CD4-positive, alpha-beta memory T cell (primary cell): ENCODE measurements around the gene IST1. TPM values are rescaled to one million over a fixed set of nuclear protein-coding genes. Genes with fewer than 3 reads are reported as not detected.

Source experiments
- CTCF ChIA-PET: fragments of 350-600 bp; sonication (Branson Sonifier 250); formaldehyde crosslinking; loops from one replicate; lab custom pipeline; 2021; ENCODE audit warnings: inconsistent platforms; ENCODE audit not compliant: partially characterized antibody; lab: Charles Lee
- POLR2A ChIA-PET: fragments of 350-600 bp; sonication (Branson Sonifier 250); formaldehyde crosslinking; loops from one replicate; lab custom pipeline; 2021; ENCODE audit not compliant: partially characterized antibody; lab: Charles Lee
- DNase-seq, 5 donors: peaks; one replicate each; pipeline versions ENCODE4 v3.0.0 to v3.0.0-alpha.2; 2020 to 2022; ENCODE audit warnings: mixed read lengths in 1 of 5
- H3K27ac ChIP-seq: one replicate; pipeline ENCODE4 v1.7.0; 2013; ENCODE audit warnings: low read depth, low read length
- H3K27me3 ChIP-seq: 2 replicates; pipeline ENCODE4 v1.7.0; 2013; ENCODE audit warnings: mild to moderate bottlenecking, low read length, moderate library complexity; ENCODE audit not compliant: insufficient read depth
- H3K36me3 ChIP-seq: 2 replicates; pipeline ENCODE4 v1.7.0; 2013; ENCODE audit warnings: mild to moderate bottlenecking, low read length, moderate library complexity; ENCODE audit not compliant: insufficient read depth
- H3K4me1 ChIP-seq: 2 replicates; pipeline ENCODE4 v1.7.0; 2013; ENCODE audit warnings: mild to moderate bottlenecking, low read length, moderate library complexity; ENCODE audit not compliant: insufficient read depth
- H3K4me3 ChIP-seq, 2 donors: one replicate each; pipeline ENCODE4 v1.7.0; 2013; ENCODE audit warnings: low read length in 2 of 2, mild to moderate bottlenecking in 1 of 2
- H3K9me3 ChIP-seq, 2 donors: one replicate each; pipeline ENCODE4 v1.7.0; 2013; ENCODE audit warnings: low read length in 2 of 2, control low read depth in 1 of 2; ENCODE audit not compliant: control insufficient read depth in 1 of 2
- H3K27ac Mint-ChIP-seq, 7 donors: one replicate each; pipeline ENCODE4 v1.8.0; 2020 to 2021; ENCODE audit warnings: mixed read lengths in 7 of 7, mild to moderate bottlenecking in 6 of 7, inconsistent platforms in 3 of 7, moderate library complexity in 3 of 7
- H3K27me3 Mint-ChIP-seq, 2 donors: one replicate each; pipeline ENCODE4 v1.8.0; 2020 to 2021; ENCODE audit warnings: mixed read lengths in 2 of 2
- H3K36me3 Mint-ChIP-seq, 2 donors: one replicate each; pipeline ENCODE4 v1.8.0; 2020 to 2021; ENCODE audit warnings: mixed read lengths in 2 of 2, inconsistent platforms in 1 of 2, mild to moderate bottlenecking in 1 of 2
- H3K4me1 Mint-ChIP-seq, 4 donors: one replicate each; pipeline ENCODE4 v1.8.0; 2020 to 2021; ENCODE audit warnings: mixed read lengths in 4 of 4, mild to moderate bottlenecking in 1 of 4
- H3K4me3 Mint-ChIP-seq, 8 donors: one replicate each; pipeline ENCODE4 v1.8.0; 2020 to 2021; ENCODE audit warnings: mixed read lengths in 8 of 8, mild to moderate bottlenecking in 7 of 8, moderate library complexity in 6 of 8, inconsistent platforms in 3 of 8
- H3K9me3 Mint-ChIP-seq, 8 donors: one replicate each; pipeline ENCODE4 v1.8.0; 2020 to 2021; ENCODE audit warnings: mixed read lengths in 8 of 8, mild to moderate bottlenecking in 5 of 8, inconsistent platforms in 3 of 8, moderate library complexity in 1 of 8
- intact Hi-C: fragments of 100-400 bp; cut with micrococcal nuclease; formaldehyde crosslinking; loops from one replicate; pipeline ENCODE4 v1.15.1; 2023
- polyA plus RNA-seq, 2 donors: library from polyadenylated mRNA; unstranded; fragments of 300-500 nt; fragmentation: Illumina TruSeq; gene quantifications; one replicate each; pipeline ENCODE4 v1.2.3, GENCODE V29; 2021
- total RNA-seq, 2 experiments: library from RNA; stranded (reverse); gene quantifications; one replicate each; pipeline ENCODE4 v1.2.3, GENCODE V29; 2021

IST1 gene
- total and polyA plus RNA-seq, 4 experiments from 2014 or later, result 180 to 287 (median 231) TPM

DNA sequence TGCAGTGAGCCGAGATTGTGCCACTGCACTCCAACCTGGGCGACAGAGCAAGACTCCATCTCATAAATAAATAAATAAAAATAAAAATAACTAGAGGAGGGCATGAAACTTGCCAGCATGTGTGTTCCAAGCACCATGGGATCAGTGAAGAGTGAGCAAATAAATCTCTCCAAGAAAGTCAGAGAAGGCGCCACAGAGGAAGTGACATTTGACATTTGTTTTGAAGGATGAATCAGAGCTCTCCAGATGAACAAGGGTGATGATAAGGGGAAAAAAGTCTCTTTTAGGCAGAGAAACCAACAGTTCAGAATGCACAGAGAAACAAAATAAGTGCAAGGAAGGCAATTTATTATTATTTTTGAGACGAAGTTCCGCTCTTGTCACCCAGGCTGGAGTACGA, 50.3 kb downstream of the IST1 start:
- H3K4me3 Mint-ChIP-seq, result no peak overlapping the region
- POLR2A ChIA-PET, result no interaction called here
- intact Hi-C loops, result no loop called here

DNA sequence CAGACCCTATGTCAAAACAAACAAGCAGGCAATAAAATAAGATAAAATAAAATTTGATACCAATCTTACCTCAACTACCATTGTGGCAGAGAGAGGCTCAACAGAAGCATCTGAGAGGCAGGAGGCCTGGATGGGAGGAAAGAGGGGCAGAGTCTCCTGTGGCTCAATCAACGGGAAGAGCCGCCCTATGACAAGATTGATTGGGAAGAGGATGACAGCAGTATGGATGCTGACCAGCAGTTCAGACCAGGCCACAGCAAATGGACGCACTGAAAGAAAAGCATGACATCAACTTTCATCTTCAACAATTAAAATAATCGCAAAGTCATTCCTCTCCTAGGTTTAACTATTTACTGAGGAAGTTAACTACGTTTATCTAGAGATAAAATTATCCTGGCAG, 57.5 kb downstream of the IST1 start:
- Mint-ChIP-seq H3K27ac (no peak overlapping the region), H3K9me3 (no peaks in the 10 kb centered on the region), H3K4me3 (no peak overlapping the region), H3K4me1 (peaks cover 0 to 6% (median 4%) of the 10 kb centered on the region in 4 donors), H3K27me3 (peaks cover 0 to 2% of the 10 kb centered on the region in 2 donors), H3K36me3 (no peaks in the 10 kb centered on the region)
- DNase-seq, result no peak
- POLR2A ChIA-PET, result no interaction called here
- CTCF ChIA-PET, result interaction anchor here (2.5 kb wide), 1 partner anchor 8 kb away, joined by 7 read pairs; no protein-coding TSS in a partner anchor
- Histone ChIP-seq H3K27ac (no peak overlapping the region), H3K4me3 (no peak overlapping the region), H3K36me3 (no peaks in the 10 kb centered on the region), H3K27me3 (no peaks in the 10 kb centered on the region), H3K4me1 (peaks cover 7% of the 10 kb centered on the region), H3K9me3 (no peaks in the 10 kb centered on the region)
- intact Hi-C loops, result no loop called here

More for the DNA sequence above, 50.3 kb downstream of the IST1 start:
- H3K4me1 ChIP-seq, result no peaks in the 10 kb centered on the region
- H3K36me3 Mint-ChIP-seq, result no peaks in the 10 kb centered on the region
- CTCF ChIA-PET, result no interaction called here
- peaks cover 0 to 3% (median under 1%) of the 10 kb centered on the region in 4 donors for H3K4me1 Mint-ChIP-seq
- no peaks in the 10 kb centered on the region for H3K9me3 ChIP-seq
- H3K36me3 ChIP-seq, result no peaks in the 10 kb centered on the region
- peak overlapping the region in 1 of 7 donors; percentile 14 for H3K27ac Mint-ChIP-seq
- H3K27ac ChIP-seq, result no peak overlapping the region
- H3K9me3 Mint-ChIP-seq, result no peaks in the 10 kb centered on the region
- no peaks in the 10 kb centered on the region for H3K27me3 ChIP-seq
- no peak for DNase-seq
- H3K4me3 ChIP-seq, result no peak overlapping the region
- peaks cover 2 to 11% of the 10 kb centered on the region in 2 donors for H3K27me3 Mint-ChIP-seq

DNA sequence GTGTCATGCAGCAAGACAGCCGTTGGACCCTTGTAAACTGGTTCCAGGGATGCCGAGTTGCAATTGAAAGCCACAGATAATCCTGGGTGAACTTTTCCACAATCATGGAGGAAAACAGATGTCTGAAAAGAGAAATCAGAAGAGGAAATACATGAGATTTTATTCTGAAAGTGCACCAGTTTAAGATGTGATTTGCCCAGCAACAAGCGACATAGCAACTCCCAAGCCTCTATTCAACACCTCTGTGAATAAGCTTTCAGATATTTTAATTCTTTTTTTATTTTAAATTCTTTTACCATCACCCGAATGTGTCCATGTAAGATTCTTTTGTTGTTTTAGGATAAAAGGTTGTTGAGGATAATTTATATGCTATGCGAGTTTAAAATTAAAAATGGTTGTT, 58.8 kb downstream of the IST1 start:
- Histone ChIP-seq H3K27me3 (no peaks in the 10 kb centered on the region), H3K4me1 (peaks cover 7% of the 10 kb centered on the region), H3K4me3 (no peak overlapping the region), H3K9me3 (no peaks in the 10 kb centered on the region), H3K27ac (no peak overlapping the region), H3K36me3 (no peaks in the 10 kb centered on the region)
- peaks cover 0 to 6% (median 4%) of the 10 kb centered on the region in 4 donors for H3K4me1 Mint-ChIP-seq
- H3K27ac Mint-ChIP-seq, result no peak overlapping the region
- no peaks in the 10 kb centered on the region for H3K9me3 Mint-ChIP-seq
- DNase-seq, result no peak
- H3K4me3 Mint-ChIP-seq, result no peak overlapping the region
- intact Hi-C loops, result no loop called here
- peaks cover 0 to 2% of the 10 kb centered on the region in 2 donors for H3K27me3 Mint-ChIP-seq
- H3K36me3 Mint-ChIP-seq, result no peaks in the 10 kb centered on the region
- POLR2A ChIA-PET, result no interaction called here
- CTCF ChIA-PET, result interaction anchor here (1.0 to 1.2 kb wide), 2 partner anchors 33 to 343 kb away, joined by 3 to 4 read pairs; no protein-coding TSS in a partner anchor

DNA sequence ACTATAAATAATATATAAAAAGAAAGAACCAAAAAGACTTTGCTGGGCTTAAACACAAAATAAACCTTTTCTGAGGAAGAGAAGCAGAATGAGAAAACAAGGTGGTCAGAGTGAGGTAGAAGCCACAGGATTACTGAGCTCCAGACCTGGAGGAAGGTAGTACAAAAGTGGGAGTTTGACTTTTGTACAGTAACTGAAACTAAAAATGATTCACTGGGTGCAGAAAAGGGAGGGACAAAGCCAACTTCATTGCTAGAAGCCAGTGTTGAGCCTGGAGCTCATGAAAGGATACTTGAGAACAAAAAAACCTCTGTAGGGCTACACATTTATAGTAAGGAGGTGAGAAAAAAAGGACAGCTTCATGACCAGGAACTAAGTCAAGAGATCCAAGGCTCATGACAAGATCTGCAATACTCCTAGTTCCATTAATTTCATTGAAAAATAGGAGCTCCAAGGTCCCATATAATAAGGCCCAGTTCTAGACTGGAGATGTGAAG, 59.4 kb downstream of the IST1 start:
- Mint-ChIP-seq H3K4me1 (peaks cover 0 to 6% (median 4%) of the 10 kb centered on the region in 4 donors), H3K27ac (peak overlapping the region in 1 of 7 donors; percentile 51), H3K9me3 (no peaks in the 10 kb centered on the region), H3K27me3 (peaks cover 0 to 2% of the 10 kb centered on the region in 2 donors), H3K4me3 (no peak overlapping the region), H3K36me3 (no peaks in the 10 kb centered on the region)
- intact Hi-C loops, result no loop called here
- no peaks in the 10 kb centered on the region for H3K9me3 ChIP-seq
- DNase-seq, result no peak
- H3K36me3 ChIP-seq, result no peaks in the 10 kb centered on the region
- peaks cover 7% of the 10 kb centered on the region for H3K4me1 ChIP-seq
- H3K27ac ChIP-seq, result no peak overlapping the region
- CTCF ChIA-PET, result interaction anchor here (1.0 to 1.2 kb wide), 2 partner anchors 34 to 344 kb away, joined by 3 to 4 read pairs; no protein-coding TSS in a partner anchor
- POLR2A ChIA-PET, result no interaction called here
- no peak overlapping the region for H3K4me3 ChIP-seq
- H3K27me3 ChIP-seq, result no peaks in the 10 kb centered on the region

DNA sequence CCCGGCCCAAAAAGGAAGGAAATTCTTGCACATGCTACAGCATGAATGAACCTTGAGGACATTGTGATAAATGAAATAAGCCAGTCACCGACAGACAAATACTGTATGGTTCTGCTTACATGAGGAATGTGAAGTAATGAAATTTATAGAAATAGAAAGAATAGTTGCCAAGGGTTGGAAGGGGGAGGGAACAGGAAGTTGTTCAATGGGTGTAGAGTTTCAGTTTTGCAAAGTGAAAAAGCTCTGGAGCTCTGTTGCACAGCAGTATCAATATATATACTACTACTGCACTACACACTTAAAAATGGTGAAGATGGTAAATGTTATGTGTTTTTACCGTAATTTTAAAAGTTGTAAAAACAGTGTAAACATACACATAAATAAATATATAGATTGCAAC, 61.2 kb downstream of the IST1 start:
- peaks cover 0 to 2% of the 10 kb centered on the region in 2 donors for H3K27me3 Mint-ChIP-seq
- H3K36me3 Mint-ChIP-seq, result no peaks in the 10 kb centered on the region
- H3K4me3 Mint-ChIP-seq, result peak overlapping the region in 1 of 8 donors; percentile 26
- Histone ChIP-seq H3K27ac (no peak overlapping the region), H3K9me3 (no peaks in the 10 kb centered on the region), H3K36me3 (no peaks in the 10 kb centered on the region), H3K27me3 (no peaks in the 10 kb centered on the region), H3K4me1 (peaks cover 7% of the 10 kb centered on the region), H3K4me3 (no peak overlapping the region)
- CTCF ChIA-PET, result interaction anchor here (0.7 to 1.4 kb wide), 2 partner anchors 10 to 543 kb away, joined by 3 to 5 read pairs; no protein-coding TSS in a partner anchor
- POLR2A ChIA-PET, result interaction anchor here (1.2 kb wide), 1 partner anchor 148 kb away, joined by 5 read pairs; the partner anchor contains the start of gene AP1G1
- intact Hi-C loops, result no loop called here
- no peak for DNase-seq
- H3K4me1 Mint-ChIP-seq, result peaks cover 3 to 7% (median 5%) of the 10 kb centered on the region in 4 donors
- no peaks in the 10 kb centered on the region for H3K9me3 Mint-ChIP-seq
- no peak overlapping the region for H3K27ac Mint-ChIP-seq

DNA sequence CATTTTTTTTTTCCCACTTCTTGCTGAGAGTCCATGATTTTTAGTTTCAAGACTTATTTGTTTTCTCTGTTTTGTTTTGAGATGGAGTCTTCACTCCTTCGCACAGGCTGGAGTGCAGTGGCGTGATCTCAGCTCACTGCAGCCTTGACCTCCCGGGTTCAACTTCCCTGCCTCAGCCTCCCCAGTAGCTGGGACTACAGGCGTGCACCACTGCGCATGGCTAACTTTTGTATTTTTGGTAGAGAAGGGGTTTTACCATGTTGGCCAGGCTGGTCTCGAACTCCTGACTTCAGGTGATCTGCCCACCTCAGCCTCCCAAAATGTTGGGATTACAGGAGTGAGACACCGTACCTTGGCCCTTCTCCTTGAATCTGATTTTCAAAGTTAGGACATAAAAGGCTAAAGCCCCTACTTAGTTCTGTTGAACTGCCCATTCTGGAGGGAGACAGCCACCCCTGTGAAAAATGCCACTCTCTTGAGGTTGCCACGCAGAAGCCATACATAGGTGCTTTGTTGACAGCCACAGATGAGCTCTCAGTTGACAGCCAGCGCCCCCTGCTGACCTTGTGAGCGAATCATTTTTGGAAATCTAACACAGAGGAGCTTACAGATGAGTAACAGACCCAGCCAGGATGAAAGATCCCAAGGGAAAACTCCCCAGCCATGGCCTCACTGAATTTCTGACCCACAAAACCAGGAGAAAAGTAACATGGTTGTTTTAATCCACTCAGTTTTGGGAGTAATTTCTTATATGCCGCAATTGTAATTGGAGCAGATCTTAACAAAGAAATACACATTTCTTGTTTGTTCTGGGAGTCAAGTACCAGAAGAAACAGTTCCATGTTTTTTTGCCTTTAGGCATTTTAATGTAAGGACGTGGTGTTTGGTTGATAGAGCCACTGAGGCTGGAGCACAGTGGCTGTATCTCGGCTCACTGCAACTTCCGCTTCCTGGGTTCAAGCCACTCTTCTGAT, 66.0 kb downstream of the IST1 start:
- Mint-ChIP-seq H3K36me3 (no peaks in the 10 kb centered on the region), H3K27me3 (peaks cover 0 to 3% of the 10 kb centered on the region in 2 donors), H3K9me3 (no peaks in the 10 kb centered on the region), H3K27ac (peak overlapping the region in 1 of 7 donors; percentile 43), H3K4me3 (no peak overlapping the region), H3K4me1 (peaks cover 5 to 9% (median 6%) of the 10 kb centered on the region in 4 donors)
- ChIA-PET CTCF (interaction anchor here (0.6 to 4.6 kb wide), 43 partner anchors 10 to 691 kb away, joined by 3 to 27 read pairs (median 4); partner anchors contain the start of gene ZNF821), POLR2A (interaction anchor here (0.6 to 1.4 kb wide), 3 partner anchors 28 to 152 kb away, joined by 3 to 5 read pairs (median 4); partner anchors contain the start of gene AP1G1)
- peak; percentile 69 to 75 (median 70) for DNase-seq
- Histone ChIP-seq H3K27me3 (no peaks in the 10 kb centered on the region), H3K36me3 (no peaks in the 10 kb centered on the region), H3K9me3 (no peaks in the 10 kb centered on the region), H3K27ac (no peak overlapping the region), H3K4me1 (peaks cover 5% of the 10 kb centered on the region), H3K4me3 (no peak overlapping the region)
- intact Hi-C loops, result loop anchor here (1.0 to 2.0 kb wide), 5 partner anchors 79 to 397 kb away; no protein-coding TSS in a partner anchor
